Karpas-422 (cell line): ENCODE results near the gene CTCFL. TPM values are rescaled to one million over a fixed set of nuclear protein-coding genes. Genes with fewer than 3 reads are reported as not detected.
A peak's percentile ranks its signal among the peaks of the same experiment; 100 is the strongest.

ENCODE experiments used
- DNase-seq: peaks from one replicate; pipeline ENCODE4 v3.0.0-alpha.2; 2015
- H2AFZ ChIP-seq: fragments of 200-600 bp; sonication (generic); 2 replicates; pipeline ENCODE4 v1.6.1; 2014; ENCODE audit warnings: antibody characterized with exemption, low read length, mixed read lengths
- H3K27ac ChIP-seq: fragments of 200-600 bp; sonication (generic); 2 replicates; pipeline ENCODE4 v1.5.1; 2014; ENCODE audit warnings: mild to moderate bottlenecking, low read length, moderate library complexity
- H3K27me3 ChIP-seq: fragments of 200-600 bp; sonication (generic); 2 replicates; pipeline ENCODE4 v1.6.1; 2014; ENCODE audit warnings: low read length, mixed read lengths
- H3K36me3 ChIP-seq: fragments of 200-600 bp; sonication (generic); 2 replicates; pipeline ENCODE4 v1.6.1; 2014; ENCODE audit warnings: low read length, mixed read lengths; ENCODE audit not compliant: insufficient read depth
- H3K4me1 ChIP-seq: fragments of 200-600 bp; sonication (generic); 2 replicates; pipeline ENCODE4 v1.6.1; 2014; ENCODE audit warnings: mild to moderate bottlenecking, low read length, mixed read lengths
- H3K4me2 ChIP-seq: fragments of 200-600 bp; sonication (generic); 2 replicates; pipeline ENCODE4 v1.6.1; 2014; ENCODE audit warnings: low read length, low read depth, mild to moderate bottlenecking; ENCODE audit not compliant: poor library complexity, severe bottlenecking
- H3K4me3 ChIP-seq: fragments of 200-600 bp; sonication (generic); 2 replicates; pipeline ENCODE4 v1.5.1; 2014; ENCODE audit warnings: mild to moderate bottlenecking, antibody characterized with exemption, low read length, mixed read lengths
- H3K79me2 ChIP-seq: fragments of 200-600 bp; sonication (generic); 2 replicates; pipeline ENCODE4 v1.6.1; 2014; ENCODE audit warnings: mild to moderate bottlenecking, low read length, mixed read lengths
- H3K9ac ChIP-seq: fragments of 200-600 bp; sonication (generic); 2 replicates; pipeline ENCODE4 v1.6.0; 2014; ENCODE audit warnings: low read length
- H3K9me2 ChIP-seq: fragments of 200-600 bp; sonication (generic), shearing (Covaris generic); replicated peaks from 2 replicates; pipeline ENCODE4 v1.6.0; 2014; ENCODE audit warnings: mild to moderate bottlenecking, low read length, moderate library complexity; ENCODE audit not compliant: insufficient read depth
- H3K9me3 ChIP-seq: fragments of 300-700, 200-600 bp; sonication (generic); 2 replicates; pipeline ENCODE4 v1.6.1; 2014; ENCODE audit warnings: low read length, mixed read lengths
- H4K20me1 ChIP-seq: fragments of 200-600 bp; sonication (generic); 2 replicates; pipeline ENCODE4 v1.6.1; 2014; ENCODE audit warnings: mild to moderate bottlenecking, antibody characterized with exemption, low read length, low read depth; ENCODE audit not compliant: insufficient read depth
- total RNA-seq: library from RNA; depleted of rRNA; stranded (reverse); fragments of >200 nt; shearing (Covaris generic); gene quantifications from 2 replicates; pipeline ENCODE4 v1.2.3, GENCODE V29; 2014; ENCODE audit warnings: low replicate concordance

CTCFL gene
- total RNA-seq, 1 experiment from 2014 or later = not detected

DNA sequence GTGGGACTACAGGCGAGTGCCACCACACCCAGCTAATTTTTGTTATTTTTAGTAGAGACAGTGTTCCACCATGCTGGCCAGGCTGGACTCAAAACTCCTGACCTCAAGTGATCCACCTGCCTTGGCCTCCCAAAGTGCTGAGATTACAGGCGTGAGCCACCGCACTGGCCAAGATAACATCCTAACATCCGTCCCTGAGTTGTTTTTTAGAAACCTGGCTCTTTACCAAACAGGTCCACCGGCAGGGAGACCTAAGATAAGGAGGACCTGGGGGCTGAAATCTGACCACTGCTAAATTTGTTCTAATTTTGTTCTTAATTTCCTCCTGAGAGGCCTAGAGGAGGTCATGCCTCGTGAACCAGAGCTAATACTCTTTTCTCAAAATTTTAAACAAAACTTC, 20.5 kb downstream of the CTCFL start:
- Histone ChIP-seq H3K9me2 (no peaks in the 10 kb centered on the region), H4K20me1 (no peaks in the 10 kb centered on the region), H3K79me2 (peaks cover 31% of the 10 kb centered on the region), H3K36me3 (peaks cover 5% of the 10 kb centered on the region; the same call in 1 of the 2 replicates), H3K4me3 (no peak overlapping the region), H3K4me2 (peak overlapping the region; percentile 7), H3K27me3 (no peaks in the 10 kb centered on the region), H3K4me1 (peaks cover 53% of the 10 kb centered on the region), H3K9ac (no peak overlapping the region), H3K9me3 (no peaks in the 10 kb centered on the region), H2AFZ (no peak overlapping the region), H3K27ac (peak overlapping the region; percentile 78)
- DNase-seq = peak; percentile 65

DNA sequence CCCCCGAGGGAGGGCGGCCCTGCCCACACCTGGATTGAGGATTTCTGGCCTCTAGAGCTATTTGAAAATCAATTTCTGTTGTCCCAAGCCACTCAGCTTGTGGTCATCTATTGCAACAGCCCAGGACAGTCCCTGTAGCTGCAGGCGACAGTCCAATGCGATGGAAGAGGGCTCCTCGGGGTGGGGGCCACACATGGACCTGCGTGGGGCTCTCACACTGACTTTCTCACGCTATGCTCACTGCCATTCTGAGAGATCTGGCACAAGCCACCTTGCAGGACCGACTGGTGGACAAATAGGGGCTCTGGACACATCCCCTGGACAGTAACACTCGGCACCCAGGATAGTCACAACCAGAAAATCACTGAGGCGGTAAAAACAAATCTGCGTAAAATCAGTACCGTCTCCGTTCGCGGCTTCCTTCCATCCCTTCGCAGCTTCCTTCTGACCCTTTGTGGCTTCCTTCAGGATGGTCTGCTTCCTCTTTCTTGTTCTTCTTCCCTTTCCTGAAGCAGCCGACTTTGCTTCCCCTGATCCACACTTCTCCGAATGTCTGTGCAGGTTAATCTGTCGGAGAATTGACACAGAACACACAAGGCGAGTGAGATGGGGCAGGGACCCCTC, 21.8 kb downstream of the CTCFL start:
- DNase-seq = no peak
- Histone ChIP-seq H3K4me3 (no peak overlapping the region), H3K27ac (peak overlapping the region; percentile 53; the same call in 1 of the 2 replicates), H2AFZ (no peak overlapping the region), H3K9ac (no peak overlapping the region), H3K27me3 (no peaks in the 10 kb centered on the region), H3K9me2 (no peaks in the 10 kb centered on the region), H3K9me3 (no peaks in the 10 kb centered on the region), H4K20me1 (no peaks in the 10 kb centered on the region), H3K36me3 (peaks cover 8% of the 10 kb centered on the region; the same call in 1 of the 2 replicates), H3K4me1 (peaks cover 60% of the 10 kb centered on the region), H3K4me2 (no peak overlapping the region), H3K79me2 (peaks cover 31% of the 10 kb centered on the region)

DNA sequence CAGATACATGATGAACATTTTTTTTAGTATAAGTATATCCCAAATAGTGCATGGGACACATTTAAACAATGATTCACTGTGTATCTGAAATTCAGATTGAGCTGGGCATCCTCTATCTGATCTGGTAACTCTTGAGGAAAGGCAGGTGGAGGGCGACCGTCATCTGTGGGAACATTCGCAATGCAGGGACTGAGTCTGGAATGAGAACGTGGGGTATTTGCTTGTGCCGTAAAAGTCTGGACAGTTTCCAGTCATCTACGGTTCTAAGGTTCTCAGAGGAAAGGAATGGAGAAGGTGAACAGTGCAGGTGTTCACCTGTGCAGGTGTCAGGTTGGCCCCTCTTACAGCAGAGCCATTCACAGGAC, 22.6 kb downstream of the CTCFL start:
- Histone ChIP-seq H2AFZ (no peak overlapping the region), H3K36me3 (peaks cover 8% of the 10 kb centered on the region; the same call in 1 of the 2 replicates), H3K9me2 (no peaks in the 10 kb centered on the region), H3K9ac (no peak overlapping the region), H4K20me1 (no peaks in the 10 kb centered on the region), H3K4me3 (no peak overlapping the region), H3K4me1 (peaks cover 68% of the 10 kb centered on the region), H3K27ac (peak overlapping the region; percentile 53; the same call in 1 of the 2 replicates), H3K9me3 (no peaks in the 10 kb centered on the region), H3K4me2 (no peak overlapping the region), H3K27me3 (no peaks in the 10 kb centered on the region), H3K79me2 (peaks cover 34% of the 10 kb centered on the region)
- no peak for DNase-seq

DNA sequence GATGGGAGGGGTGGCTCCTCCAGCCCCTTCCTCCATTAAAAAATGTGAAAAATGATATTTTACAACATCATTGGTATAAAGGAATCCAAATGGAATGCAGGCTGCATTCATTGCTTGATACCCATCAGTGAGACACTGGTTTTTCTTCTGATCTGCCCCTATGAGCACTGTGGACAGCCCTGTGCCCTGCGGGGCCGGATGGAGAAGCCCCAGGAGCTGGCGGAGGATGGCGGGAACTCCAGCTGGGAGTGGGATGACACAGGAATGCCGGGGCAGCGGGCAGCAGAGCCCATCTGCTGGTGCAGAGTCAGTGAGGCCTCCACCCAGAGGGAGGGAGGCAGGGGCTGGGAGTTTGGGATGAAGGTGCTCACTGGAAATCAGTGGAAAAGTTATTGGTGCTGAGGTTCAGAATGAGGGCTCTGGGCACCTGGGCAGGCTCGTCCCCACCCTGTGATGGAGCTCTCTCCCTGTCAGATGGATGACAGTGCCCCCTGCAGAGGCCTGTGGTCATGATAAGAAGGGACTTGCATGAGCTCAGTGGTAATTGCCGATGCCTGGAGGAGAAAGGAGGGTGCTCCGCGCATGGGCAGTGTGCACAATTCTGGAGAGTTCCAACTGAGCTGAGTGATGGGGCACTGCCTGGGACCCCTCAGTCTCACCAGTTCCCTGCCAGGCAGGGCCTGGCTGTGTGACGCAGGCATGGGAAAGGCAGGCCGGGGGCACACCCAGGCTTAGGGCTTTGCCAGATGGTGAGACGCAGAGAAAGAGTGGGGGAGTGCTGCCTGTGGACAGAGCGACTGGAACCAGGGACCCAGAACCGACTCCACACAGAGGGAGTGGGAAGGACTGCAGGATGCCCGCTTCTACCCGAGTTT, 23.2 kb downstream of the CTCFL start:
- Histone ChIP-seq H3K4me1 (peaks cover 69% of the 10 kb centered on the region), H3K9me2 (no peaks in the 10 kb centered on the region), H3K9me3 (no peaks in the 10 kb centered on the region), H3K4me3 (no peak overlapping the region), H3K36me3 (peaks cover 12% of the 10 kb centered on the region; the same call in 1 of the 2 replicates), H2AFZ (no peak overlapping the region), H3K4me2 (no peak overlapping the region), H3K27ac (no peak overlapping the region), H3K27me3 (no peaks in the 10 kb centered on the region), H4K20me1 (no peaks in the 10 kb centered on the region), H3K9ac (no peak overlapping the region), H3K79me2 (peaks cover 39% of the 10 kb centered on the region)
- peak; percentile 46 for DNase-seq

DNA sequence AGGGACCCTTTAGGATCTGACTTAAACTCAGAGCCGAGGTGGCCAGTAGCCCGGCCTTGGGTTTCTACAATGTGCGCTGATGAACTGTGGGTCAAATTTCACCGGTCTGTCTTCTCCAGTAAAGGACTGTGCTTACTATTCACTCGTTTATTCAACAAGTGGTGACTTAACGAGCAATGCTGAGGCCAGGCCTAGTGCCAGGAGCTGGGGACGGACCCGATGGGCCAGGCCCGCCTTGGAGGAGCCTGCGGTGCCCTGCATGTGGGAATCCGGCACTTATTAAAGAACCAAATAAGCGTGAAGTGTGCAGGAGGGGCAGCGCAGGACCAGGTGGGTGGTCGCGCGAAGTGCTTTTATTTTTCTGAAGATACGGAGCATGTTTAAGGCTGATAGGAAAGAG, 24.0 kb downstream of the CTCFL start:
- Histone ChIP-seq H4K20me1 (no peaks in the 10 kb centered on the region), H3K4me3 (no peak overlapping the region), H3K9ac (no peak overlapping the region), H3K4me1 (peaks cover 67% of the 10 kb centered on the region), H3K27ac (no peak overlapping the region), H3K79me2 (peaks cover 45% of the 10 kb centered on the region), H3K9me2 (no peaks in the 10 kb centered on the region), H3K9me3 (no peaks in the 10 kb centered on the region), H3K36me3 (peaks cover 18% of the 10 kb centered on the region; the same call in 1 of the 2 replicates), H3K27me3 (no peaks in the 10 kb centered on the region), H3K4me2 (no peak overlapping the region), H2AFZ (no peak overlapping the region)
- DNase-seq = no peak

DNA sequence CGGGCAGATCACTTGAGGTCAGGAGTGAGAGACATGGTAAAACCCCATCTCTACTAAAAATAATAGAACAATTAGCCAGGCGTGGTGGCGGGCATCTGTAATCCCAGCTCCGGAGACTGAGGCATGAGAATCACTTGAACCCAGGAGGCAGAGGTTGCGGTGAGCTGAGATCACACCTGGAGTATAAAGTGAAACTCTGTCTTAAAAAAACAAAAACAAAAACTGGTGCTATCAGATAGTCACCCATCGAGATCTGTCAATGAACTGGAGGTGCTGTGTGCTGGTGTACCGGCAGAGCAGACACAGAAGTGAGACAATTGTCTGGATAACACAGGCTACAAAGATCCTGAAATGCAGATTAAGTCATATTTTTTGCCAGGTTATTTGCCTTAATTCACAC, 24.7 kb downstream of the CTCFL start:
- DNase-seq = no peak
- Histone ChIP-seq H3K4me1 (peaks cover 66% of the 10 kb centered on the region), H4K20me1 (no peaks in the 10 kb centered on the region), H3K4me3 (no peak overlapping the region), H3K36me3 (peaks cover 22% of the 10 kb centered on the region; the same call in 1 of the 2 replicates), H3K27me3 (no peaks in the 10 kb centered on the region), H2AFZ (no peak overlapping the region), H3K27ac (0 out of 2 replicates have a peak overlapping the region, but pooled peaks have one; percentile 9), H3K9me2 (no peaks in the 10 kb centered on the region), H3K9me3 (no peaks in the 10 kb centered on the region), H3K79me2 (peaks cover 50% of the 10 kb centered on the region), H3K4me2 (no peak overlapping the region), H3K9ac (no peak overlapping the region)

DNA sequence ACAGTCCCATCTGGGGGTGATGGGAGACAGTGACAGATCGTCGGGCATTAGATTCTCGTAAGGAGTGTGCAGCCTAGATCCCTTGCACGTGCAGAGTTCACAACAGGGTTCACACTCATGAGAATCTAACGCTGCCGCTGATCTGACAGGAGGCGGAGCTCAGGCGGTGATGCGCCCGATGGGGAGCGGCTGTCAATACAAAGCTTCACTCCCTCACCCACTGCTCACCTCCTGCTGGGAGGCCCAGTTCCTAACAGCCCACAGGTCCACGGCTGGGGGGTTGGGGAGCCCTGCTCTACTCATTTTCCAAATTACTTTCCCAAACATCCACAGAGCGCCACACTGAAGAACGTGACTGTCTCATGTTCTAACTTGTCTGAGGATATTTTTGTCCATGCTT, 25.3 kb downstream of the CTCFL start:
- Histone ChIP-seq H4K20me1 (no peaks in the 10 kb centered on the region), H3K27me3 (no peaks in the 10 kb centered on the region), H3K79me2 (peaks cover 54% of the 10 kb centered on the region), H3K36me3 (peaks cover 22% of the 10 kb centered on the region; the same call in 1 of the 2 replicates), H3K9ac (no peak overlapping the region), H2AFZ (no peak overlapping the region), H3K4me3 (no peak overlapping the region), H3K27ac (no peak overlapping the region; the same call in 1 of the 2 replicates), H3K9me3 (no peaks in the 10 kb centered on the region), H3K9me2 (no peaks in the 10 kb centered on the region), H3K4me2 (no peak overlapping the region), H3K4me1 (peaks cover 67% of the 10 kb centered on the region)
- no peak for DNase-seq
